GM12878 (cell line): Measurements from ENCODE around the gene TBC1D30. TPM values are rescaled to one million over a fixed set of nuclear protein-coding genes. Genes with fewer than 3 reads are reported as not detected.
A peak's percentile ranks its signal among the peaks of the same experiment; 100 is the strongest.

Source experiments
- ATAC-seq: fragments of 200-7000 bp; cut with Tn5 transposase; 3 replicates; pipeline ENCODE4 v1.9.1; 2020; ENCODE audit warnings: mild to moderate bottlenecking, moderate library complexity
- BruUV-seq: library from RNA; stranded (reverse); fragments of 400-500 nt; replicated peaks from 2 replicates; lab custom pipeline; 2021; lab: Mats Ljungman, UMichigan
- CTCF ChIA-PET: fragments of 300-600 bp; sonication (Branson Sonifier 250); formaldehyde crosslinking; extraction: SDS; loops from one replicate; lab custom pipeline; 2021; ENCODE audit warnings: inconsistent platforms; lab: Yijun Ruan, JAX
- POLR2A ChIA-PET: fragments of 350-600 bp; formaldehyde crosslinking; extraction: SDS; loops from one replicate; lab custom pipeline; 2021; ENCODE audit warnings: inconsistent platforms; lab: Charles Lee
- RAD21 ChIA-PET: fragments of 300-600 bp; sonication (Branson Sonifier 250); formaldehyde crosslinking; loops from one replicate; lab custom pipeline; 2023; ENCODE audit warnings: antibody characterized with exemption; ENCODE audit not compliant: unreplicated experiment; lab: Charles Lee
- SMC1A ChIA-PET: fragments of 300-600 bp; sonication (Branson Sonifier 250); formaldehyde crosslinking; loops from one replicate; lab custom pipeline; 2023; ENCODE audit not compliant: unreplicated experiment, uncharacterized antibody; lab: Charles Lee
- DNase-seq: peaks from one replicate; pipeline ENCODE4 v3.0.0-alpha.2; 2011; ENCODE audit warnings: low read depth, low spot score
- FAIRE-seq: peaks from 3 replicates; lab custom pipeline; 2011; peaks lifted over from hg19 to GRCh38; lab: Jason Lieb, UNC
- H2AFZ ChIP-seq: 2 replicates; pipeline ENCODE4 v1.6.0; 2011; ENCODE audit warnings: low read depth, low read length, control low read depth; ENCODE audit not compliant: control insufficient read depth
- H3K27ac ChIP-seq: 2 replicates; pipeline ENCODE4 v1.5.1; 2011; ENCODE audit warnings: control low read depth; ENCODE audit not compliant: control insufficient read depth, insufficient read depth
- H3K27me3 ChIP-seq, 2 experiments: replicated peaks in 1 of 2; 2 replicates each; pipeline versions ENCODE4 v1.6.0 to v1.6.1; 2011; ENCODE audit warnings: low read length in 1 of 2; ENCODE audit not compliant: control insufficient read depth in 2 of 2, insufficient read depth in 2 of 2
- H3K36me3 ChIP-seq, 2 experiments: 2 replicates each; pipeline ENCODE4 v1.5.1; 2011; ENCODE audit warnings: low read length in 1 of 2; ENCODE audit not compliant: control insufficient read depth in 2 of 2, insufficient read depth in 2 of 2
- H3K4me1 ChIP-seq: 2 replicates; pipeline ENCODE4 v1.6.1; 2011; ENCODE audit warnings: mild to moderate bottlenecking, low read length, moderate library complexity, mixed read lengths; ENCODE audit not compliant: control insufficient read depth, insufficient read depth
- H3K4me2 ChIP-seq: 2 replicates; pipeline ENCODE4 v1.6.0; 2011; ENCODE audit warnings: control low read depth; ENCODE audit not compliant: control insufficient read depth, insufficient read depth
- H3K4me3 ChIP-seq: fragments of 200-600 bp; sonication (generic); 2 replicates; pipeline ENCODE4 v1.5.1; 2016
- H3K79me2 ChIP-seq: 2 replicates; pipeline ENCODE4 v1.6.0; 2011; ENCODE audit warnings: low read length; ENCODE audit not compliant: control insufficient read depth, insufficient read depth
- H3K9ac ChIP-seq: 2 replicates; pipeline ENCODE4 v1.8.0; 2011; ENCODE audit warnings: low read length, control low read depth, mixed read lengths; ENCODE audit not compliant: control insufficient read depth, insufficient read depth
- H3K9me3 ChIP-seq: replicated peaks from 3 replicates; pipeline ENCODE4 v1.5.1; 2011; ENCODE audit warnings: mild to moderate bottlenecking, low read length; ENCODE audit not compliant: control insufficient read depth, insufficient read depth
- H4K20me1 ChIP-seq: 2 replicates; pipeline ENCODE4 v1.6.0; 2011; ENCODE audit not compliant: control insufficient read depth, insufficient read depth
- ATF2 ChIP-seq: IDR thresholded peaks from 2 replicates; pipeline ENCODE4 v1.6.1; 2012; ENCODE audit warnings: low read length, inconsistent platforms
- CREM ChIP-seq: IDR thresholded peaks from 2 replicates; pipeline ENCODE4 v1.6.1; 2014; ENCODE audit warnings: antibody characterized with exemption, low read depth
- EZH2 ChIP-seq: IDR thresholded peaks from 2 replicates; pipeline ENCODE4 v1.6.1; 2012; ENCODE audit warnings: low read depth, mild to moderate bottlenecking, control low read depth, inconsistent platforms, low read length, borderline replicate concordance; ENCODE audit not compliant: control insufficient read depth
- KAT2A ChIP-seq: conservative IDR thresholded peaks from 2 replicates; pipeline ENCODE4 v1.6.1; 2011; ENCODE audit warnings: low read depth, low read length; ENCODE audit not compliant: control insufficient read depth
- MEF2A ChIP-seq: IDR thresholded peaks from 2 replicates; pipeline ENCODE4 v1.6.1; 2011; ENCODE audit warnings: low read depth, mild to moderate bottlenecking, low read length, moderate library complexity; ENCODE audit not compliant: insufficient read depth
- NFXL1 ChIP-seq: fragments of 450-650 bp; IDR thresholded peaks from 2 replicates; pipeline ENCODE4 v1.6.1; 2017; ENCODE audit warnings: antibody characterized with exemption, mild to moderate bottlenecking, borderline replicate concordance
- SREBF1 ChIP-seq: IDR thresholded peaks from 2 replicates; pipeline ENCODE4 v1.6.1; 2012; ENCODE audit warnings: mild to moderate bottlenecking, low read length
- TARDBP ChIP-seq: IDR thresholded peaks from 2 replicates; pipeline ENCODE4 v1.6.1; 2016; ENCODE audit warnings: borderline replicate concordance
- ZBTB40 ChIP-seq: fragments of 450-650 bp; IDR thresholded peaks from 2 replicates; pipeline ENCODE4 v1.6.1; 2016; ENCODE audit warnings: mild to moderate bottlenecking, moderate library complexity, borderline replicate concordance
- WGBS: methylation state at CpG from one replicate; pipeline ENCODE4 v1.1.6; 2016; ENCODE audit warnings: low lambda C conversion rate; ENCODE audit not compliant: insufficient replicate concordance, insufficient coverage; ENCODE audit errors: missing lambda C conversion rate; 5-methylcytosine and 5-hydroxymethylcytosine counted together
- in situ Hi-C: fragments of 300-500 bp; cut with MboI; formaldehyde crosslinking; loops from 9 replicates; pipeline ENCODE4 v1.14.3; 2018; ENCODE audit warnings: mixed read lengths
- intact Hi-C: fragments of 100-400 bp; cut with micrococcal nuclease; formaldehyde crosslinking; loops from one replicate; pipeline ENCODE4 v1.14.2; 2022; ENCODE audit not compliant: unreplicated experiment
- polyA plus RNA-seq, 11 experiments: library from polyadenylated mRNA; depleted of rRNA in 4 of 11; unstranded in 6 of 11; stranded (reverse) in 5 of 11; fragments of >200 nt; fragmentation: Nextera tagmentation in 4 of 11; fragmentation: Illumina TruSeq in 1 of 11; extraction: Ambion mirVana in 4 of 11; extraction: Trizol in 1 of 11; gene quantifications; 1 replicate in 1 of 11; 2 replicates in 10 of 11; pipeline versions ENCODE4 v1.2.1 to v1.2.3, GENCODE V29; 2011 to 2016; ENCODE audit warnings: inconsistent platforms in 2 of 11, missing spikeins in 2 of 11, low read depth in 1 of 11
- total RNA-seq, 4 experiments: library from RNA; depleted of rRNA in 3 of 4; stranded (reverse); fragments of >200 nt in 3 of 4; fragmentation: Illumina TruSeq in 1 of 4; extraction: Trizol in 1 of 4; gene quantifications; 2 replicates each; pipeline versions ENCODE4 v1.2.1 to v1.2.3, GENCODE V29; 2013 to 2021
- TF ChIP-seq, protein P1 (sequence below): fragments of 450-650 bp; IDR thresholded peaks from 2 replicates; pipeline ENCODE4 v1.6.1; 2017; ENCODE audit warnings: antibody characterized with exemption, mild to moderate bottlenecking, moderate library complexity
- TF ChIP-seq, protein P2 (sequence below): fragments of 450-650 bp; IDR thresholded peaks from 2 replicates; pipeline ENCODE4 v1.6.1; 2018; ENCODE audit warnings: borderline replicate concordance, mild to moderate bottlenecking; ENCODE audit not compliant: partially characterized antibody

TBC1D30 gene
- total and polyA plus RNA-seq, 10 of the 15 experiments (the other 5 are each of a cell fraction or from before 2014, with no cell fraction given): 1.2 to 23.3 (median 11.1) TPM

DNA sequence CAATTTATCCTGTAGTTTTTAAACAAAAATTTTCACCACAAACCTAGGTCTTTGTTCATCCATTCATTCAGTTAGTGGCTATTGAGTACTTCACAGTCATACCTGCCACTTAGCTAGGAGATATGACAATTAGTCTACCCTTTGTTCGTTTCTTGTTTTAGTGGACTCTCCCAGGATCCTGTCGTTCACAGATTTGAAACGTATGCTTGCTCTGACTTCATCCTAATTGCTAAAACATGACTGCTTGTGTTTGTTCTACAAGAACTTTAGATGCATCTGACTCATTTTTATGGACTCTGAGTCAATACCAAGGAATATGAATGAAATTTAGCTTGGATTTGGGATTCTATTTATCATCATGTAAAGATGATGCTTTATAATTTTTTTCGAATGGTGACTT is 69.5 kb downstream of the TBC1D30 start:
- Histone ChIP-seq H4K20me1 (no peaks in the 10 kb centered on the region), H3K4me1 (peaks cover 10% of the 10 kb centered on the region), H3K4me3 (no peak overlapping the region), H3K4me2 (no peak overlapping the region), H3K27me3 (no peaks in the 10 kb centered on the region), H3K27ac (no peak overlapping the region), H3K9me3 (no peaks in the 10 kb centered on the region), H3K9ac (no peak overlapping the region), H2AFZ (no peak overlapping the region; the same call in 1 of the 2 replicates), H3K36me3 (no peaks in the 10 kb centered on the region), H3K79me2 (no peaks in the 10 kb centered on the region)
- ChIA-PET SMC1A (interaction anchor here (0.7 to 8.0 kb wide), 23 partner anchors 10 to 416 kb away, joined by 3 to 110 read pairs (median 5); no protein-coding TSS in a partner anchor), CTCF (interaction anchor here (0.6 to 14.2 kb wide), 19 partner anchors 8 to 1091 kb away, joined by 3 to 192 read pairs (median 4); partner anchors contain the start of gene WIF1), RAD21 (interaction anchor here (1.1 to 6.3 kb wide), 13 partner anchors 10 to 409 kb away, joined by 3 to 96 read pairs (median 6); no protein-coding TSS in a partner anchor), POLR2A (no interaction called here)
- in situ Hi-C loops: loop anchor here (5.0 to 10.0 kb wide), 4 partner anchors 92 to 1211 kb away; no protein-coding TSS in a partner anchor
- 17% methylated on average over 4 of the region's 4 CpGs for WGBS
- ATAC-seq (0 out of 3 replicates have a peak, but pooled peaks have one; percentile 15), FAIRE-seq (no peak), DNase-seq (no peak)
- intact Hi-C loops: loop anchor here (5.0 kb wide), 2 partner anchors 83 to 388 kb away; no protein-coding TSS in a partner anchor
- no TSS peak for BruUV-seq
- TF ChIP-seq SREBF1 (no peak), NFXL1 (no peak), KAT2A (no peak), ZBTB40 (no peak), ATF2 (no peak), MEF2A (no peak), CREM (peak; percentile 12; the same call in 1 of the 2 replicates), EZH2 (no peak), TARDBP (no peak)
- TF ChIP-seq, protein P1, sequence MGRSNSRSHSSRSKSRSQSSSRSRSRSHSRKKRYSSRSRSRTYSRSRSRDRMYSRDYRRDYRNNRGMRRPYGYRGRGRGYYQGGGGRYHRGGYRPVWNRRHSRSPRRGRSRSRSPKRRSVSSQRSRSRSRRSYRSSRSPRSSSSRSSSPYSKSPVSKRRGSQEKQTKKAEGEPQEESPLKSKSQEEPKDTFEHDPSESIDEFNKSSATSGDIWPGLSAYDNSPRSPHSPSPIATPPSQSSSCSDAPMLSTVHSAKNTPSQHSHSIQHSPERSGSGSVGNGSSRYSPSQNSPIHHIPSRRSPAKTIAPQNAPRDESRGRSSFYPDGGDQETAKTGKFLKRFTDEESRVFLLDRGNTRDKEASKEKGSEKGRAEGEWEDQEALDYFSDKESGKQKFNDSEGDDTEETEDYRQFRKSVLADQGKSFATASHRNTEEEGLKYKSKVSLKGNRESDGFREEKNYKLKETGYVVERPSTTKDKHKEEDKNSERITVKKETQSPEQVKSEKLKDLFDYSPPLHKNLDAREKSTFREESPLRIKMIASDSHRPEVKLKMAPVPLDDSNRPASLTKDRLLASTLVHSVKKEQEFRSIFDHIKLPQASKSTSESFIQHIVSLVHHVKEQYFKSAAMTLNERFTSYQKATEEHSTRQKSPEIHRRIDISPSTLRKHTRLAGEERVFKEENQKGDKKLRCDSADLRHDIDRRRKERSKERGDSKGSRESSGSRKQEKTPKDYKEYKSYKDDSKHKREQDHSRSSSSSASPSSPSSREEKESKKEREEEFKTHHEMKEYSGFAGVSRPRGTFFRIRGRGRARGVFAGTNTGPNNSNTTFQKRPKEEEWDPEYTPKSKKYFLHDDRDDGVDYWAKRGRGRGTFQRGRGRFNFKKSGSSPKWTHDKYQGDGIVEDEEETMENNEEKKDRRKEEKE: no peak
- TF ChIP-seq, protein P2, sequence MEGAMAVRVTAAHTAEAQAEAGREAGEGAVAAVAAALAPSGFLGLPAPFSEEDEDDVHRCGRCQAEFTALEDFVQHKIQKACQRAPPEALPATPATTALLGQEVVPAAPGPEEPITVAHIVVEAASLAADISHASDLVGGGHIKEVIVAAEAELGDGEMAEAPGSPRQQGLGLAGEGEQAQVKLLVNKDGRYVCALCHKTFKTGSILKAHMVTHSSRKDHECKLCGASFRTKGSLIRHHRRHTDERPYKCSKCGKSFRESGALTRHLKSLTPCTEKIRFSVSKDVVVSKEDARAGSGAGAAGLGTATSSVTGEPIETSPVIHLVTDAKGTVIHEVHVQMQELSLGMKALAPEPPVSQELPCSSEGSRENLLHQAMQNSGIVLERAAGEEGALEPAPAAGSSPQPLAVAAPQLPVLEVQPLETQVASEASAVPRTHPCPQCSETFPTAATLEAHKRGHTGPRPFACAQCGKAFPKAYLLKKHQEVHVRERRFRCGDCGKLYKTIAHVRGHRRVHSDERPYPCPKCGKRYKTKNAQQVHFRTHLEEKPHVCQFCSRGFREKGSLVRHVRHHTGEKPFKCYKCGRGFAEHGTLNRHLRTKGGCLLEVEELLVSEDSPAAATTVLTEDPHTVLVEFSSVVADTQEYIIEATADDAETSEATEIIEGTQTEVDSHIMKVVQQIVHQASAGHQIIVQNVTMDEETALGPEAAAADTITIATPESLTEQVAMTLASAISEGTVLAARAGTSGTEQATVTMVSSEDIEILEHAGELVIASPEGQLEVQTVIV: no peak
